RWPE2 (cell line): ENCODE data around the gene SLC22A1.

Experiments
- ATAC-seq: fragments of 200-7000 bp; cut with Tn5 transposase; 3 replicates; pipeline ENCODE4 v1.9.1; 2021; ENCODE audit warnings: low read depth
- DNase-seq: peaks from one replicate; pipeline ENCODE4 v3.0.0-alpha.2; 2020; ENCODE audit warnings: low spot score
- H3K27ac ChIP-seq: fragments of 450-650 bp; 2 replicates; pipeline ENCODE4 v1.5.1; 2017; ENCODE audit warnings: mild to moderate bottlenecking; ENCODE audit not compliant: poor library complexity, severe bottlenecking
- H3K27me3 ChIP-seq: fragments of 250-450 bp; sonication (Bioruptor Pico); 2 replicates; pipeline ENCODE4 v1.5.1; 2021; ENCODE audit warnings: mild to moderate bottlenecking, moderate library complexity; ENCODE audit not compliant: insufficient read depth, poor library complexity, severe bottlenecking
- H3K36me3 ChIP-seq: fragments of 250-450 bp; sonication (Bioruptor Pico); 2 replicates; pipeline ENCODE4 v1.5.1; 2020; ENCODE audit warnings: low read depth, mild to moderate bottlenecking, moderate library complexity
- H3K4me1 ChIP-seq: fragments of 250-450 bp; sonication (Bioruptor Pico); 2 replicates; pipeline ENCODE4 v1.5.1; 2021; ENCODE audit warnings: mild to moderate bottlenecking, moderate library complexity; ENCODE audit not compliant: insufficient read depth, poor library complexity, severe bottlenecking
- H3K4me3 ChIP-seq: fragments of 250-450 bp; sonication (Bioruptor Pico); 2 replicates; pipeline ENCODE4 v1.5.1; 2021; ENCODE audit warnings: mild to moderate bottlenecking, moderate library complexity; ENCODE audit not compliant: severe bottlenecking
- H3K9me3 ChIP-seq: fragments of 250-450 bp; sonication (Bioruptor Pico); 2 replicates; pipeline ENCODE4 v1.5.1; 2021; ENCODE audit warnings: mild to moderate bottlenecking, moderate library complexity; ENCODE audit not compliant: severe bottlenecking
- CTCF ChIP-seq: fragments of 450-650 bp; IDR thresholded peaks from one replicate; pipeline ENCODE4 v1.5.1; 2017; ENCODE audit warnings: mild to moderate bottlenecking, moderate library complexity; ENCODE audit not compliant: poor library complexity, severe bottlenecking

The SLC22A1 gene

GRCh38 chr6:160170018-160170680, 48.5 kb downstream of the SLC22A1 start:
- no peak overlapping the region for H3K27ac ChIP-seq
- no peak for ATAC-seq

GRCh38 chr6:160172704-160173103, 51.1 kb downstream of the SLC22A1 start:
- Histone ChIP-seq H3K36me3 (no peaks in the 10 kb centered on the region), H3K4me3 (no peak overlapping the region), H3K27me3 (no peaks in the 10 kb centered on the region), H3K9me3 (no peaks in the 10 kb centered on the region), H3K27ac (no peak overlapping the region), H3K4me1 (no peaks in the 10 kb centered on the region)
- TF ChIP-seq CTCF, result no peak
- DNase-seq (no peak), ATAC-seq (no peak)

More at GRCh38 chr6:160170018-160170680, 48.5 kb downstream of the SLC22A1 start:
- Histone ChIP-seq H3K36me3 (no peaks in the 10 kb centered on the region), H3K27me3 (no peaks in the 10 kb centered on the region), H3K4me1 (no peaks in the 10 kb centered on the region), H3K4me3 (no peak overlapping the region), H3K9me3 (no peaks in the 10 kb centered on the region)
- TF ChIP-seq CTCF, result no peak
- DNase-seq, result no peak

- Histone ChIP-seq H3K27ac (no peak overlapping the region), H3K4me1 (no peaks in the 10 kb centered on the region), H3K36me3 (no peaks in the 10 kb centered on the region), H3K9me3 (no peaks in the 10 kb centered on the region), H3K27me3 (no peaks in the 10 kb centered on the region), H3K4me3 (no peak overlapping the region)
- no peak for DNase-seq
- no peak for ATAC-seq
- no peak for TF ChIP-seq CTCF
Observed at GRCh38 chr6:160173806-160174527, 52.4 kb downstream of the SLC22A1 start.

GRCh38 chr6:160174681-160175080, 53.1 kb downstream of the SLC22A1 start:
- Histone ChIP-seq H3K4me3 (no peak overlapping the region), H3K27ac (no peak overlapping the region), H3K9me3 (no peaks in the 10 kb centered on the region), H3K4me1 (no peaks in the 10 kb centered on the region), H3K36me3 (no peaks in the 10 kb centered on the region), H3K27me3 (no peaks in the 10 kb centered on the region)
- TF ChIP-seq CTCF, result no peak
- ATAC-seq (no peak), DNase-seq (no peak)

GRCh38 chr6:160177220-160177619, 55.6 kb downstream of the SLC22A1 start:
- Histone ChIP-seq H3K36me3 (no peaks in the 10 kb centered on the region), H3K27ac (no peak overlapping the region)
- DNase-seq, result no peak

More at GRCh38 chr6:160177220-160177619, 55.6 kb downstream of the SLC22A1 start:
- TF ChIP-seq CTCF, result no peak
- H3K9me3 ChIP-seq, result no peaks in the 10 kb centered on the region
- H3K27me3 ChIP-seq, result no peaks in the 10 kb centered on the region
- ATAC-seq, result no peak
- H3K4me1 ChIP-seq, result no peaks in the 10 kb centered on the region
- H3K4me3 ChIP-seq, result no peak overlapping the region
